Activated CD8-positive, alpha-beta memory T cell treated with anti-CD3 and anti-CD28 coated beads for 36 hours (primary cell): Measurements from ENCODE around the gene TMEM201. TPM values are rescaled to one million over a fixed set of nuclear protein-coding genes. Genes with fewer than 3 reads are reported as not detected.

Experiments
- CTCF ChIA-PET: fragments of 350-600 bp; sonication (Branson Sonifier 250); formaldehyde crosslinking; loops from one replicate; lab custom pipeline; 2021; ENCODE audit warnings: antibody characterized with exemption; lab: Charles Lee
- POLR2A ChIA-PET: fragments of 350-600 bp; sonication (Branson Sonifier 250); formaldehyde crosslinking; loops from one replicate; lab custom pipeline; 2021; ENCODE audit warnings: antibody characterized with exemption; lab: Charles Lee
- total RNA-seq, 2 experiments: library from RNA; stranded (reverse); gene quantifications; one replicate each; pipeline ENCODE4 v1.2.3, GENCODE V29; 2021

Gene TMEM201
- total RNA-seq, 2 experiments from 2014 or later = 34.9 to 35.6 TPM

GRCh38 chr1:9654051-9654833 is 65.5 kb downstream of the TMEM201 start:
- CTCF ChIA-PET = interaction anchor here (0.7 to 7.4 kb wide), 9 partner anchors 10 to 67 kb away, joined by 3 to 97 read pairs (median 7); no protein-coding TSS in a partner anchor
- POLR2A ChIA-PET = interaction anchor here (0.6 to 6.5 kb wide), 7 partner anchors 10 to 1357 kb away, joined by 3 to 91 read pairs (median 8); no protein-coding TSS in a partner anchor

- ChIA-PET POLR2A (interaction anchor here (0.6 to 6.5 kb wide), 13 partner anchors 10 to 1232 kb away, joined by 3 to 91 read pairs (median 4); no protein-coding TSS in a partner anchor), CTCF (interaction anchor here (0.7 to 7.4 kb wide), 8 partner anchors 11 to 66 kb away, joined by 3 to 97 read pairs (median 9); no protein-coding TSS in a partner anchor)
These were observed 66.4 kb downstream of the TMEM201 start for GRCh38 chr1:9654834-9655723.

GRCh38 chr1:9655836-9656235 is 67.1 kb downstream of the TMEM201 start:
- CTCF ChIA-PET = interaction anchor here (0.7 to 7.4 kb wide), 6 partner anchors 8 to 27 kb away, joined by 3 to 97 read pairs (median 9); no protein-coding TSS in a partner anchor
- POLR2A ChIA-PET = interaction anchor here (0.9 to 6.5 kb wide), 7 partner anchors 11 to 61 kb away, joined by 3 to 91 read pairs (median 4); no protein-coding TSS in a partner anchor

- POLR2A ChIA-PET = interaction anchor here (0.6 to 1.2 kb wide), 3 partner anchors 10 to 57 kb away, joined by 3 read pairs; no protein-coding TSS in a partner anchor
- CTCF ChIA-PET = interaction anchor here (0.6 to 1.7 kb wide), 3 partner anchors 10 to 68 kb away, joined by 3 to 4 read pairs (median 3); no protein-coding TSS in a partner anchor
These were observed 68.9 kb downstream of the TMEM201 start for GRCh38 chr1:9657521-9658032.

- ChIA-PET POLR2A (interaction anchor here (0.6 to 1.2 kb wide), 3 partner anchors 10 to 57 kb away, joined by 3 read pairs; no protein-coding TSS in a partner anchor), CTCF (interaction anchor here (0.6 to 0.9 kb wide), 3 partner anchors 29 to 337 kb away, joined by 3 to 4 read pairs (median 3); no protein-coding TSS in a partner anchor)
These were observed 69.5 kb downstream of the TMEM201 start for GRCh38 chr1:9658199-9658598.

GRCh38 chr1:9659328-9659727 is 70.6 kb downstream of the TMEM201 start:
- POLR2A ChIA-PET = no interaction called here

GRCh38 chr1:9663257-9663656 is 74.5 kb downstream of the TMEM201 start:
- ChIA-PET CTCF (no interaction called here), POLR2A (no interaction called here)

More at GRCh38 chr1:9659328-9659727, 70.6 kb downstream of the TMEM201 start:
- CTCF ChIA-PET = no interaction called here

Other genes with a start within 250 kb of the TMEM201 start
- 10 to 100 TPM; 12.9 to 13.7 TPM for gene SLC25A33, start 49.4 kb upstream of the TMEM201 start, total RNA-seq
- 100 to 1,000 TPM; 150 to 153 TPM for gene PIK3CD, start 62.8 kb downstream of the TMEM201 start, total RNA-seq
- 10 to 100 TPM; 38.8 to 40.8 TPM for gene CLSTN1, start 235.1 kb downstream of the TMEM201 start, total RNA-seq